Epithelial cell of proximal tubule (primary cell): Measurements from ENCODE around the gene PPP2R2B. TPM values are rescaled to one million over a fixed set of nuclear protein-coding genes. Genes with fewer than 3 reads are reported as not detected.

Source experiments
- DNase-seq: peaks from one replicate; pipeline ENCODE4 v3.0.0-alpha.2; 2011; ENCODE audit warnings: low read depth
- H3K4me3 ChIP-seq: 2 replicates; pipeline ENCODE4 v1.5.1; 2011; ENCODE audit warnings: low read depth, mild to moderate bottlenecking, low read length
- CTCF ChIP-seq: conservative IDR thresholded peaks from 2 replicates; pipeline ENCODE4 v1.5.1; 2012; ENCODE audit warnings: low read depth, mild to moderate bottlenecking, low read length
- total RNA-seq: library from RNA; depleted of rRNA; stranded (reverse); fragments of >200 nt; gene quantifications from 2 replicates; pipeline ENCODE4 v1.2.3, GENCODE V29; 2015

The PPP2R2B gene
- total RNA-seq, 1 donor from 2014 or later = 3.9 TPM

GRCh38 chr5:146755793-146756192 is 122.8 kb downstream of the PPP2R2B start:
- no peak for TF ChIP-seq CTCF
- H3K4me3 ChIP-seq = no peak overlapping the region
- no peak for DNase-seq

- DNase-seq = no peak
- no peak for TF ChIP-seq CTCF
- no peak overlapping the region for H3K4me3 ChIP-seq
Observed at GRCh38 chr5:146754621-146755020, 123.9 kb downstream of the PPP2R2B start.

DNA sequence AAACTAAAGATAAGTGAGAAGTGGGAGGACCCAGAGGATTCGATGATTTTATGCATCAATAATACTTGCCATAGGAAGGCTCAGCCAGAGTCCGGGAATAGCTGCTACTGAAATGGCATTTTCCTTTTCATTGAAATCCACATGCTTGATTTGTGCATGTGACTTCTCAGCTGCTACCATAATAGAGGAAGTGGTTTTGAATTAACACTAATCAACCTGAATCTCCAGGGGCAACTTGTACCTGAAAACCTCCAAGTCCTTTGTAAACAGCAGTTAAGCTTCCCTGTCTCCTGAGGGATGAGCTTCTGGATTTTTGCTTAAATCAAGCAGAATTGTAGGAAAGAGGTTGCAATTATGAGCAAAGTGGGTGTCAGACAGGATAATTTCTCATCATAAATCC is 124.9 kb downstream of the PPP2R2B start:
- no peak overlapping the region for H3K4me3 ChIP-seq
- no peak for DNase-seq
- TF ChIP-seq CTCF = no peak

DNA sequence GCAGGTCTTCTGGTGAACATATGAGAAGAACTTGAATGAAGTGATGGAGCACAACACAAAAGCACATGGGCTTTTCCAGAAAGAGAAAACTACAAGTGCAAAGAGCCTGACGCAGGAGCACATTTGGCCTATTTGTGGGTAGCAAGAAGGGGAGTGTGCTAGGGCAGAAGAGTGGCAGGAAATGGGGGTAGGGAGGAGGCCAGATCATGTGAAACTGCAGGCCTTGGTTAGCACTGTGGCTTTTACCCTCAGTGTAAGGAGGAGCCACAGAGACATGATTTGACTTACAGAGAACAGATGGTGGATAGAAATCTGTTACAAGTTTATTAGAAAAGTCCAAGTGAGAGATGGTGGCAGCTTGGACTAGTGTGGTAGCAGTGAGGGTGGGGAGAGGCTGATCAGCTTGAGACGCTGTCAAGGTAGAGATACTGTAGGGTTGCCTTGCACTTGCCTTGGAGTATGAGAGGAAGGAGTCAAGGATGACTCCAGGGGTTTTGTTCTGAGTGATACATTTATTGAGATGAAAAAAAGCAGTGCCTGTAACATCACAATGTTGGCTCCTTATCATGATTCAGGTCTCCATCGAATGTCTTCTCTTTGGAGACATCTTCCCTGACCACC is 126.7 kb downstream of the PPP2R2B start:
- TF ChIP-seq CTCF = no peak
- no peak overlapping the region for H3K4me3 ChIP-seq
- DNase-seq = no peak

DNA sequence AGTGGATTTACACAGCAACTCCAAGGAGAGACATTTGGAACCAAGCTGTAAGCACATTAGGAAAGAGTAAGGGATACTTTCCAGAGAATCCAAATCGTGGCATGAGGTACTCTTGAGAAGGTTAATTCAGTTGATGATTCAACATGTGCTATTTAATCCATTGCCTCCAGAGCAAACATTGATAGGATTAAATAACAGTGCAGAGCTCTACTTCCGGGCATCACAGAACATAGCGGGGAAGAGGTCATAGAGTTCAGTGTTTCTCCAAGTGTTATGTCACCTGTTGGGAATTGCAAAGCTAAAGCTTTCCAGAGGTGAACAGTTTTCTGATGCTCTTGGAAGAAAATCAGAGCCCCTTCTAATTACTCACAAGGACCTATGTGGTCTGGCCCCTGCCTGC is 127.5 kb downstream of the PPP2R2B start:
- DNase-seq = no peak
- TF ChIP-seq CTCF = no peak
- H3K4me3 ChIP-seq = no peak overlapping the region

- no peak for TF ChIP-seq CTCF
- no peak overlapping the region for H3K4me3 ChIP-seq
- DNase-seq = no peak
Observed at GRCh38 chr5:146748533-146748932, 130.0 kb downstream of the PPP2R2B start.

DNA sequence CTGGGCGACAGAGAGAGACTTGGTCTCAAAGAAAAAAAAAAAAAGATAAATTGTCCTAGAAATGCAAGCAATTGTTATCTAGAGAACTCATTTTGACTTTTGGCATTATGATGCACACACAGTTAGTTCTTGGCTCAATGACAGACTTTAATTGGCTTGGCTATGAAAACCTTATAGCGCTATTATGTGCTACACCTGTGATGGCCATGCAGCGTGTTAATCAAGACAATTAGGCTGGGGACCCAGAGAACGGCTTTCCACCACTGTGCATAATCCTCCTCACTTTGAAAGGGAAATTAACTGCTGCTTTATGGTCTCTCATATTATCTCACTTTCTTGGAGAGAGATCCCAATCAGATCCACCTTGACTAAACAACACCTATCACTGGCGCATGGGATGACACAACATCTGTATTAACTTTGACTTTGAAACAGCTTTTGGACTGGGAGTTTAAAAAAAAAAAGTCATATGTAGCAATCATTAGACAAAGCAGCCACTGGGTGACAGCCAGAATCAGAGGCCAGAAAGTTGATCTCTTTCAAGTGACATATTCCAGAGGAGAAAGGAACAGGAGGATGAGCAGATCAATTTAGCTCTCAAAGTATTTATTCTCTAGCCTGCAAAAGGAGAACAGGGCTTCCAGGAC is 132.5 kb downstream of the PPP2R2B start:
- TF ChIP-seq CTCF = no peak
- H3K4me3 ChIP-seq = no peak overlapping the region
- DNase-seq = no peak
